ENCODE results near the gene LRRC37B. TPM values are rescaled to one million over a fixed set of nuclear protein-coding genes. Genes with fewer than 3 reads are reported as not detected.

Gene LRRC37B
- total and polyA plus RNA-seq, 2 of the 13 experiments (the other 11 are each of a cell fraction or from before 2014, with no cell fraction given): 8.7 to 8.8 TPM

DNA sequence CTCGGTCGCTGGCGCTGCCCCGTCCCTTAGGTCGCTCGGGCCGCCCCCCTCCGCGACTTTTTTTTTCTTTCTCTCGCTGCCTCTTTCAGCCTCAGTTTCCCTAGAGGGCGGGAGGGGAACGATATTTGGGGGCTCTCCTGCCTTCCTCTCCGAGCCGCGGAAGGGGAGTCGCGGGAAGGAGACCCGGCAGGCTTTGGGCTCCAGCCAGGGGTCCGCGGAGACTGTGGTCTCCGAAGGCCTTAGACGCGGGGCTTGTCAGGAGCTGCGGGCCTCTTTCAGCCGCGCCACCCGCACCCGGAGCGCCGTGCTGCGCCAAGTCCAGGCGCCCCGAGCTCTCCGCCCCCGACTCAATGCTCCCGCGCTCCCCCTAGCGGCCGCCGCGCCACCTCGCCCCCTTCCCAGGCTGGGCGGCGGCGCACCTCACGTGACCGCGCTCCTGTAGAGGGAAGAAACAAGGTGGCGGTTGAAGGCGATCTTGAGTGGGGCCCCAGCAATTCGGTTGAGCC is at the start of gene LRRC37B (continued):
- no peak for TF ChIP-seq ZNF136 (CRISPR knock-in tag; IDR thresholded peaks at IDR 0.05; ENCODE audit: low read depth)
- TF ChIP-seq, protein P1, sequence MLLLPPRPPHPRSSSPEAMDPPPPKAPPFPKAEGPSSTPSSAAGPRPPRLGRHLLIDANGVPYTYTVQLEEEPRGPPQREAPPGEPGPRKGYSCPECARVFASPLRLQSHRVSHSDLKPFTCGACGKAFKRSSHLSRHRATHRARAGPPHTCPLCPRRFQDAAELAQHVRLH (CRISPR knock-in tag; IDR thresholded peaks at IDR 0.05; ENCODE audit: borderline replicate concordance, low read depth): 0 out of 2 replicates have a peak, but pooled peaks have one; percentile 26
- peak; percentile 42 for TF ChIP-seq MAX (IDR thresholded peaks at IDR 0.05)
- TF ChIP-seq ELF3 (CRISPR knock-in tag; IDR thresholded peaks at IDR 0.05): peak; percentile 40; the same call in 1 of the 2 replicates
- peak; percentile 48; the same call in 1 of the 2 replicates for TF ChIP-seq FOXK1 (CRISPR knock-in tag; IDR thresholded peaks at IDR 0.05; ENCODE audit: borderline replicate concordance, low read depth)
- TF ChIP-seq, protein P2, sequence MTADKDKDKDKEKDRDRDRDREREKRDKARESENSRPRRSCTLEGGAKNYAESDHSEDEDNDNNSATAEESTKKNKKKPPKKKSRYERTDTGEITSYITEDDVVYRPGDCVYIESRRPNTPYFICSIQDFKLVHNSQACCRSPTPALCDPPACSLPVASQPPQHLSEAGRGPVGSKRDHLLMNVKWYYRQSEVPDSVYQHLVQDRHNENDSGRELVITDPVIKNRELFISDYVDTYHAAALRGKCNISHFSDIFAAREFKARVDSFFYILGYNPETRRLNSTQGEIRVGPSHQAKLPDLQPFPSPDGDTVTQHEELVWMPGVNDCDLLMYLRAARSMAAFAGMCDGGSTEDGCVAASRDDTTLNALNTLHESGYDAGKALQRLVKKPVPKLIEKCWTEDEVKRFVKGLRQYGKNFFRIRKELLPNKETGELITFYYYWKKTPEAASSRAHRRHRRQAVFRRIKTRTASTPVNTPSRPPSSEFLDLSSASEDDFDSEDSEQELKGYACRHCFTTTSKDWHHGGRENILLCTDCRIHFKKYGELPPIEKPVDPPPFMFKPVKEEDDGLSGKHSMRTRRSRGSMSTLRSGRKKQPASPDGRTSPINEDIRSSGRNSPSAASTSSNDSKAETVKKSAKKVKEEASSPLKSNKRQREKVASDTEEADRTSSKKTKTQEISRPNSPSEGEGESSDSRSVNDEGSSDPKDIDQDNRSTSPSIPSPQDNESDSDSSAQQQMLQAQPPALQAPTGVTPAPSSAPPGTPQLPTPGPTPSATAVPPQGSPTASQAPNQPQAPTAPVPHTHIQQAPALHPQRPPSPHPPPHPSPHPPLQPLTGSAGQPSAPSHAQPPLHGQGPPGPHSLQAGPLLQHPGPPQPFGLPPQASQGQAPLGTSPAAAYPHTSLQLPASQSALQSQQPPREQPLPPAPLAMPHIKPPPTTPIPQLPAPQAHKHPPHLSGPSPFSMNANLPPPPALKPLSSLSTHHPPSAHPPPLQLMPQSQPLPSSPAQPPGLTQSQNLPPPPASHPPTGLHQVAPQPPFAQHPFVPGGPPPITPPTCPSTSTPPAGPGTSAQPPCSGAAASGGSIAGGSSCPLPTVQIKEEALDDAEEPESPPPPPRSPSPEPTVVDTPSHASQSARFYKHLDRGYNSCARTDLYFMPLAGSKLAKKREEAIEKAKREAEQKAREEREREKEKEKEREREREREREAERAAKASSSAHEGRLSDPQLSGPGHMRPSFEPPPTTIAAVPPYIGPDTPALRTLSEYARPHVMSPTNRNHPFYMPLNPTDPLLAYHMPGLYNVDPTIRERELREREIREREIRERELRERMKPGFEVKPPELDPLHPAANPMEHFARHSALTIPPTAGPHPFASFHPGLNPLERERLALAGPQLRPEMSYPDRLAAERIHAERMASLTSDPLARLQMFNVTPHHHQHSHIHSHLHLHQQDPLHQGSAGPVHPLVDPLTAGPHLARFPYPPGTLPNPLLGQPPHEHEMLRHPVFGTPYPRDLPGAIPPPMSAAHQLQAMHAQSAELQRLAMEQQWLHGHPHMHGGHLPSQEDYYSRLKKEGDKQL (CRISPR knock-in tag; IDR thresholded peaks at IDR 0.05; ENCODE audit: low read depth): no peak
- TF ChIP-seq ZNF841 (CRISPR knock-in tag; IDR thresholded peaks at IDR 0.05; ENCODE audit: borderline replicate concordance): no peak
- TF ChIP-seq MTA1 (CRISPR knock-in tag; IDR thresholded peaks at IDR 0.05; ENCODE audit: borderline replicate concordance): no peak
- TF ChIP-seq, protein P3, sequence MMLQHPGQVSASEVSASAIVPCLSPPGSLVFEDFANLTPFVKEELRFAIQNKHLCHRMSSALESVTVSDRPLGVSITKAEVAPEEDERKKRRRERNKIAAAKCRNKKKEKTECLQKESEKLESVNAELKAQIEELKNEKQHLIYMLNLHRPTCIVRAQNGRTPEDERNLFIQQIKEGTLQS (CRISPR knock-in tag; IDR thresholded peaks at IDR 0.05): 0 out of 2 replicates have a peak, but pooled peaks have one; percentile 8
- TF ChIP-seq ZNF605 (CRISPR knock-in tag; IDR thresholded peaks at IDR 0.05): no peak
- peak; percentile 75; the same call in 1 of the 2 replicates for TF ChIP-seq HOXA5 (CRISPR knock-in tag; IDR thresholded peaks at IDR 0.05)
- TF ChIP-seq TCF12 (IDR thresholded peaks at IDR 0.05): no peak
- TF ChIP-seq TCF12 (CRISPR knock-in tag; IDR thresholded peaks at IDR 0.05): 0 out of 2 replicates have a peak, but pooled peaks have one; percentile 55
- TF ChIP-seq, protein P4, sequence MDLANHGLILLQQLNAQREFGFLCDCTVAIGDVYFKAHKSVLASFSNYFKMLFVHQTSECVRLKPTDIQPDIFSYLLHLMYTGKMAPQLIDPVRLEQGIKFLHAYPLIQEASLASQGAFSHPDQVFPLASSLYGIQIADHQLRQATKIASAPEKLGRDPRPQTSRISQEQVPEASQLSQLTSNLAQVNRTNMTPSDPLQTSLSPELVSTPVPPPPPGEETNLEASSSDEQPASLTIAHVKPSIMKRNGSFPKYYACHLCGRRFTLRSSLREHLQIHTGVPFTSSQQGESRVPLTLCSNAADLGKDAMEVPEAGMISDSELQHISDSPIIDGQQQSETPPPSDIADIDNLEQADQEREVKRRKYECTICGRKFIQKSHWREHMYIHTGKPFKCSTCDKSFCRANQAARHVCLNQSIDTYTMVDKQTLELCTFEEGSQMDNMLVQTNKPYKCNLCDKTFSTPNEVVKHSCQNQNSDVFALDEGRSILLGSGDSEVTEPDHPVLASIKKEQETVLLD (CRISPR knock-in tag; IDR thresholded peaks at IDR 0.05; ENCODE audit: low read depth): 0 out of 2 replicates have a peak, but pooled peaks have one; percentile 33
- peak; percentile 53; the same call in 1 of the 2 replicates for TF ChIP-seq ZNF547 (CRISPR knock-in tag; IDR thresholded peaks at IDR 0.05)
- peak; percentile 74; the same call in 1 of the 2 replicates for TF ChIP-seq ARID4A (CRISPR knock-in tag; IDR thresholded peaks at IDR 0.05; ENCODE audit: borderline replicate concordance)
- TF ChIP-seq MEF2D (CRISPR knock-in tag; IDR thresholded peaks at IDR 0.05): 0 out of 2 replicates have a peak, but pooled peaks have one; percentile 32
- TF ChIP-seq MATR3 (CRISPR knock-in tag; IDR thresholded peaks at IDR 0.05): no peak

All from HepG2 (cell line).